HG02610 (cell line): ENCODE measurements around the gene PRKCH.

Experiments
- ATAC-seq: cut with Tn5 transposase; IDR thresholded peaks from one replicate; pipeline ENCODE4 v1.9.1; 2021; ENCODE audit warnings: mild to moderate bottlenecking, moderate library complexity; ENCODE audit not compliant: unreplicated experiment

PRKCH gene

DNA sequence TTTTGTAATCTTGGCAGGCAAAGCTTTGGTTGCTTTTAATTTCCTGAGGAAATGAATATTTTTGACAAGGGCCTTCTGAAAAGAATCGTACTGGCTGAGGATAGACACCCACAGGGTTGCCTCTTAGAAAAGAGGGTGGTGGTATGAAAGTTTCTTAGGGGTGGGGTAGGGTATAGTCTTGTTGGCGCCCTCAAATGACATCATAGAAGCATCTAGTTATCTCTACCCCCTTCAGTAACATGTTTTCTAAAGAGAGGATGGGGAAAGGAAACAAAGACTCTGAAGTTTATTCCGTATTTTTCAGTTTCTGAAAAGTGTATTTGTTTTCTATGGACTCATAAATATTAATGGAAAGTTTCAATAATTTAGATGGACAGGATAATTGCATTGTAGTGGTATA, 13.7 kb downstream of the PRKCH start:
- ATAC-seq, result no peak

DNA sequence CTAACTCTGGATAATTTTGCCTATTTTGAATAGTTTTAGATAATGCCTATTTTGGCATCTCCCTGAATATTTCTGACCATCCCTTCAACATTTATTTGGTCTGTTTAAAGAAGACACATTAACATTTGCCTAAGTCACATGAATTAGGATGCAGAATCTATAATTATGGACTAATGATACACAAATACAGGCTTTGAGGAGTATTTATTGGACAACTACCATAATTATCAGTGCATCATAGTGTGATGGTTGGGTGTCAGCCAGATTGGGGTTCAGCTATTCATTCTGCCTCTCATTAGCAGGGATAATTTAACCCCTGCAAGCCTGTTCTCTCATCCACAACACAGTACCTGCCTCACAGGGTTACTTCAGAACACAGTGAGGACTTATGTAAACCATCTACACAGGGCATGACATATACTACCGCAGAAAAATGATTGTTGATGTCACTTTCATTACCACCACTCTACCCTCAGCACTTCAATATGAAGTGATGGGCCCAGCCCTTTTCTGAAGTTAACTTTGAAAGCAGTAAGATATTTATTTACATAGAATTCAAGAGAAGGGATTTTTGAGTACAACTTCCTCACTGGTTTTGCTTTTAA, 14.4 kb downstream of the PRKCH start:
- ATAC-seq, result no peak

DNA sequence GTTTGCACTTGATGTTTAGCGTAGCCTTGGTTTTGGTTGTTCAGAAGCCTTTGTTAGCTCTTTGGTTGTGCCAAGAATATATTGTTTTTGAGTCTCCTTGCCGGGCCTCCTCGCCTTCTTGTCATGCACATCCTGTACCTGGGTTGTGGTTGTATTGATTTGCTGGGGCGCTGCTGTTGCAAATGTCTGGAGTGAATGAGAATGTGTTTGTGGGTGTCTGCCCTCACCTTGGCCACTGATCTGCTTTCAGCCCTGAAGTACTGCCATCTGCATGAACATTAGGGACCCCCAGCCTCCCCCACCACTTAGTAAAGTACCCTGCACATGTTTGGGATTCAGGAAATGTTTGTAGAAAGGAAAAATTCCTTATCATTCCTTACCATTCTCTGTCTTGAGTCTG, 16.5 kb downstream of the PRKCH start:
- ATAC-seq, result no peak

DNA sequence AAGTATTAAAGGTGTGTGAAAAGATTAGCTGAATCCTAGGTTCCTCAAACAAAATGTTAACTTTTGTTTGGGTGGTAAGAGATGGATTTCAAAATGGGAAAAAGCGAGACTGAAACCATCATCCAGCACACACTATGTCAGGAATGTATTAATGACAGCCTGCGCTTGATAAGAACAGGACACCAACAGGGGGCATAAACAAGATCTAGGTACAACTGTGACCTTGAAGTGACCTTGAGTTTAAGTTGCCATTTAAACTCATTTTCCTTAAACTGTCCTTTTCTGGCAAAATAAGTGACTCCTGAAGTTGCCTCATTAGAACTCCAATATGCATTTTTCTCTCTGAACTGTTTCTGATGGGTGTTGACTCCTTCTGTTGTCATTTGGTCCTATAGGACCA, 17.1 kb downstream of the PRKCH start:
- no peak for ATAC-seq

DNA sequence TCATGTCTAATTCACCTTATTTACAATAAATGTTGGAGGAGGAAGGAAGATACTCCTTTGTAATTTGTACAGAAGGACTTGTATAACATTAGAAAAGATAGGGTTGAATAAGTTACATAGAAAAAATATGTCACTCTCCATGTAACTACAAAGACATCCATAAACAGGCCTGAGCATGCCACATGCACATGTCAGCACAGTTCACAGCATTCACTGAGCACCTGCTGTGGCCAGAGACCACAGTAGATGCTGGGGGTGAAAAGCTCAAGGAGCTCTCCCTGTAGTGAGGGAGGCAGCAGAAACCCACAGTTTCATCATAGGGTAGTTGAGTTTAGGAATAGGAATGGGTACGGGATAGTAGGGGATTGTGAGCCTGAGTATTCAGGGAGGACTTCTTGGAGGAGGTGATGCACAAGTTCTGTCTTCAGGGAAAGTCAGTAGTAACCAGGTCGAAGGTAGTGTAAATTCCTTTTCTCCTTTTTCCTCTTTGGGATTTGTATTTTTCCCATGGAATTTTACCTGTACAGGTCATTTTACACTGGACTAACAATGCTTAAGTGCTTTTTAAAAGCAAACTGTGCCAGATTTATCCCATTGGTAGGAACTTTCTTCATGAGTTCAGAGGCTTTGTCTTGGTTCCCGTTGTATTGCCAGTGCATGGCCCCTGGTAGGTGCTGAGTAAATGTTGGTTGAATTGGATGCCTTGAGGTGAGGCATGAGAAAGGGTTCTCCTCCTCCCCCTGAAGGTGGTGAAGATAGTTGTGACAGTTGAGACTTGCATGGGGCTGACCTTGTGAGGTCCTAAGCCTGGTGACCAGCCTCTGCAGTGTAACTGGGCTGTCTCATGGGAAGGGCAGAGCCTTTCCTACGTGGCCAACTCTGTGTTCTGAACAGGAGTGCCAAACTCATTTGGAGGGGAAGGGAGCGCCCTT, 20.2 kb downstream of the PRKCH start:
- ATAC-seq, result peak; percentile 29

DNA sequence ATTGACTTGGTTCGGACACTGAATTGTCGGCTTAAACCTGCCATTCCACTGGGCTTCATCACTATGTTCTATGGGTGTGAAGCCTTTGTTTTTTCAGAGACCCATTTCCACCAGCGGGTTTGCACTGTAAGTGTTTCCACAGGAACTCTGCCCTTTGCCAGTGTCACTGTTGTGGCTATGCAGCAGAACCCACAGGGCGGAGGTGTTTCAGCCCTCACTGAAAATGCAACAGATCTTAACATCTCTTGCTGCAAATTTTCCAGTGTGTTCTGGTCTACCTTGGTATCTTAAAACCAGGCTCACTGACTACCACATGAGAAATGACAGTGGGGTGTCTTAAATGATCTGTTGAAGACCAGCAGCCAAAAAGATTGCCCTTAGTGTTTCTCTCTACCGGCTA, 21.1 kb downstream of the PRKCH start:
- ATAC-seq, result peak; percentile 52

DNA sequence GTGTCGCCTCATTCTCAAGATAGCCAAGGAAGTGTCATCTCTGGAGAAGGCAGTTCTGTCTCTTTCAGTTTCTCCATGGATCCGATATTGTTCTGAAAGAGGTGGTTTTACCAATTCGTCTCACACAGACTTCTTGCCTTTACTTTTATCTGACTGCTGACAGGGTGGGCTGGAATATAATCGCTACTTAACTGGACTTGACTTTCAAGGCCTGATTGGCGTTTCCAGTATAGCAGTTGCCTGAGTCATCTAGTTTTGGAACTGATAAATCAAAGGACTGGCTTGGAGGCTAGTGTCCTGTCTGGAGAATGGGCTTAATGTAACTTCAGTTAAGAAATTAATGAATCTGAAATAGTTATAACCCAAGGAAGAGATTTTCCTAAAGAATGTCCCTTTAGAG, 21.6 kb downstream of the PRKCH start:
- ATAC-seq, result peak; percentile 37

DNA sequence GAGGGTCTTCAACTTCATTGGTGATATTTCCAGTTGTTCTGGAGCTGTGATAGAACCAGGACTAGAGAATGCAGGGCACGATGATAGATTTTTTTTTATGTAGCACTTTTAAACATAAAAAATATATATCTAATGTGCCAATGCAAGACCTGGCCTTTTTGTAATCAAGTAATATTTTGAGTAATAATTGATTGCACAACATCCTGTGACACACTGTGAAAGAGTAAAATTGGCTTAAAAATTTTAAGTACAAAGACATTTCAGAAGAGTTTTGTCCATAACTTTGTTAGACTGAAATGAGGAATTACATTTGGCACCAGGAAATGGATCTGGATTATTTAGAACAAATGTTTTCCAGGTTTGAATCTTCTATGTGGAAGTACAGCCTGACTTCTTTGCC, 22.1 kb downstream of the PRKCH start:
- ATAC-seq, result no peak

DNA sequence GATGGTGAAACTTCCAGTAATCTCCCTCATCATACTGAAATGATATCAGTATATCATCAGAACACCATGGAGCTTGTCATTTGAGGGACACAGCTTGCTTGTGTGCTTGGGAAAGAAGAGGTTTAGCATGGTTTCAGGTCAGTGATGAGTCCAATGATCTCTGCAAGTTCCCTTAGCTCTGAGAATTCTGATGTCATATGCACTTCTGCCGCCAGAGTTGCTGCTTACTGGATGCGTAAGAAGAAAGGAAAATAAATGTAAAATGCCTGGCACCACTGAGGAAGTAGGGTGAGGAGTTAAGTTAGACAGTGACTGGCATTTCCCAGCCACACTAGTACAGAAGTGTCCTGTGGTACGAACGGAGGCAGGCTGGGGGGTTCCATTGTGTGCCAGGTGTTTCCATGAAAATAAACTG, 22.6 kb downstream of the PRKCH start:
- ATAC-seq, result no peak

DNA sequence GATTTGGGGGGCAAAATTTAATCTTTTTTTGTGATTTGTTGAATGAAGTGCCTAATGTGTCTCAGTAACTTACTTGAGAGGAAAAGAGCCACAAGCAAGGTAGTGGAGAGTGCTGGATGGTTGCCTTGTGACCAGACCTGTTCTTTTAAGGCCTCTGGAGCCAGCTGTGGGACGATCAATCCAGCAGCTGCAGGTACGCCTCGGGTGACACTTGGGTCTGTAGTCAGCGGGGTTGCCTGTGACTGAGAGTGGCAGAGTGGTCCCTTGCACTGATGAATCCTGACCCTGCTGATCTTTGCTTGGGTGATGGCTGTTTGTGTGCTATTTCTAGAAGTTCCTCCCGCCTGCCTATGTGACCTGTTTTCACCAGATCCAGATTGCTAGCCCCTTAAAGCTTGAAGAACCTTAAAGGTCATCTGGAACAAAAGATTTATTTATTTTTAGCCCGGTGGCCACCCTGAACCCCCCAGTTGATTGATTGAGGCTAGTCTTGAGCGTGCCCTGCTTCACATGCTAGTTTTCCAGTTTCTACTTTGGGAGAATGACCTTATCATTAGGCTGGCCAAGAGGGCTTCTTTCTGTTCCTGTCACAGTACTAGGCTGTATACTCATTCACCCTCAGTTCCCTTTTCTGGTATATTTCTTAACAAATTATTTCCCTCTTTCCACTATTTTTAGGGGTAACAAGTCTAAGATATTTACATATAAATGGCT, 23.2 kb downstream of the PRKCH start:
- ATAC-seq, result no peak

DNA sequence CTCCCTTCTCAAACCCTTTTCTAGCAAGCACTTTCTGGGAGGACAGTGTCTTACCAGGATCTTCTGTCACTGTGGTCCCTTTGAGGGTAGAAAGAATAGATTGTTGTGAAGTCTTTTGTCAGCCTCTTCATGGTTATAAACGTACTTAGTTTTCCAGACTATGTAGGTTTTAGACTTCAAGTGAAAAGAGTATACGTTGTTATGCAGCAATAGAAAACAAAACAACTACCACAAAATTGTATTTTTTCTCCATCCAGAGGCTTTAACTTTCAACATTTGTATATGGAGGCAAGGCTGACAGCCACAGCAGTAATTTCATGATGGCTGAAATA, 23.7 kb downstream of the PRKCH start:
- ATAC-seq, result no peak

DNA sequence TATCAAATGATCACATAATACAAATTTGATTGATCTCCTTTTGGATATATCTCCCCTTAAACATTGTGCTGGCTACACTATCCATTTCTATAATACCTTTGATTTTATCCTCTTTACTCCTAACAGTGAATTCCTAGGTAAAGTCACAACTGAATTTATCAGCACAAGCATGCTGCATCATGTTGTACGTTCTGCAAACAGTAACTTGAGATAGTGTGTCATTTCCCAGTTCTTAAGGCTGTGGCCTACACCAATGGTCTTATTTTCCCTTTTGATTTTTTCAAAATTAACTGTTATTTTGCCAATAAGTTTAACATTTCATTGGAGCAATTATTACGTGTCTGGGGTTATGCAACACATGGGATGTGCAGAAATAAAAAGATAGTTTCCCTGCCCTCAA, 24.8 kb downstream of the PRKCH start:
- ATAC-seq, result no peak

DNA sequence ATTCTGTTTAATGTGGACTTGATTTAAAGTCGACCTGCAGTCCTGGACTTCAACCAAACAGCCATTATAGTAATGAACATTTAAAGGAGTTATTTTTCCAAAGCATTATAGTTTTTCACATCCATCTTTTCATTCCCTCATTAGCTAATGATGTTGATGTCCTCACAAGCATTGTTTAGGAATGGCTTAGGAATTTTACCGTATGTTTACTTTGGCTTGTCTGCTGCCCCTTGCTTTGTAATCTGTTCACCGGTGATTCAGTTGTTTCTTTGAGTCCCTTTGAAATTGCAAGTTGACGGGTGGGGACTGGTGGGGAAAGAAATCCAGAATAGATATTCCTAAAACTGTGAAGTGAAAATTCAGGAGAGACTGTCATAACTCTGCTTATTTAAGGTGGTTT, 25.4 kb downstream of the PRKCH start:
- no peak for ATAC-seq

DNA sequence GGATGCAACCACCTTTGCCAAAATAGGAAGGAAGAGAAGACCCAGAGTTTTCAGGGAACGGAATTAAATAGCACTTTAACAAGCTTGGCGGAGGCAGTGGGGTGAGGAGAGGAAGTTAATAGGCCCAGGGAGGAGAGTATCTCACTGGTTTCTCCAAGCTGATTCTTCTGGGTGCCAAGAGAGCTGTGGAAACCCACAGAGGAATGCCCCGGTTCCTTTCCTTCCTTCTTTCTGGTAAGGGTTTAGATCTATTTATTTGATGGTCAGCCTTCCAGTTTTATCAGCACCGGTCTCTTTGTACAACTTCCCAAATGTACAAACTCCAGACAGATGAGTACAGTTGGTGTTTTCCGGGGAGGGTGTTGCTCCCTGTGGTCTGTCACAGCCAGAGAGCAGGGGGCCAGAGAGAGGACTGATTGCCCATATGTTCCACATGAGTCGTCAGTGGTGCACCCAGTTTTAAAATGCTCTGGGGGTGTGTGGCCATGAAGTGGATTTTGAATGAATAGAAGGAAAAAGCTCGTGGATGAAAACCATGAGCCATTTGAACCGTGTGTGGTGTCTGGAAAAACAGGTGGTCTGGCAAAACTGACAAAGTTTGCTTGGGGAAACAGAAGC, 26.6 kb downstream of the PRKCH start:
- ATAC-seq, result no peak

DNA sequence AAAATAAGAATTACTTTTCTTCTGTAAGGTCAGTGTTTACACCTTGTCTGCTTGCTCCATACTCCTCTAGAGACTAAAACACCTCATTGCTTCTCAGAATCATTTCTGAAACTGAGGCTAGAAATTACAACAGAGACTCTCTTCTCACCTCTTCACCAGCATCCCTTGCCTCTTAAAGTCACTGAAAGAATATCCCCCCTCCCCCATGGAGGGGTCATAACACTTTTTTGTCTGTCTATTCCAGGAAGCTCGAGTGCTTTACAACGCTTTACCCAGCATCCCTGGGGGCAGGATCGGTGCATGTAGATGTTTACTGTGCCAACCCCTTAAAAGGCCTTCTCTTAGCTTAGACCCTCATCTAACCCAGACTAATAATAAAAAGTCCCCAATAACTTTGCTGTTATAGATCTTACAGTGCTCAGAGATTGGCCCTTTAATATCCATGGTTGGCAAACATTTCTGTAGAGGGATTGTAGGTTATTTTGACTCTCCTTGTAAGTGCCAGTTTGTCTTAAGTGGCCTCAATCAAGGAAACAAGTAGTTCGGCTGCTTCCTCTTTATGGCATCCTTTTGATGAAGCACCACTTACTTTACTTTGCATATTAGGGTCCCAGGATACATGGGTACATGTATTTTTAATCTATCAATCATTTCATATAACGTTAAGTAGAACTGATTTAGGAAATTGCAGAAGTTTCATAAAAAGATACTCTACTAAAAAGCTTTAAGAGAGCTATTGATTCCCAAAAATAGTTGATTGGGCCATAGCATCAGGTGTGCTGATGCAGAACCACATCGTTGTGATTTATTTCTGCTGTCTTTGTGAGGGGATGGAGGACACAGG, 29.3 kb downstream of the PRKCH start:
- peak; percentile 41 for ATAC-seq

DNA sequence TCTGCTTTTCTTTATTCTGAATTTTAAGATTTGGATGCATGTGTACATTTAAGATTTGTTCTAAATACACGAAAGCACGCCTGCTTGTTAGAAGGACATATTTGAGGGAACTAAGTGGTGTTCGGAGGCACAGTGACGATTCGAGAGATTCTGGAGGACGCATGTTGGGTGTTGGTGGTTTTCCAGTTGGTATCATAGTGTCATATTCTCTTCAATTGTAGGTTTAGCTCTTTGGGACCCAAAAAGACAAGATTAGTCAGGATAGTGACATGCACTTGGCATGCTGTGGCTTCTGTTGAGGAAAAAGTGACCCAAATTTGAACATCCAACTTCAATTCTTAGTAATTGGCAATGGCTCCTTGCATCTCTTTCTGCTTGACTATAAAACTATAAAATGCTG, 30.1 kb downstream of the PRKCH start:
- ATAC-seq, result no peak

DNA sequence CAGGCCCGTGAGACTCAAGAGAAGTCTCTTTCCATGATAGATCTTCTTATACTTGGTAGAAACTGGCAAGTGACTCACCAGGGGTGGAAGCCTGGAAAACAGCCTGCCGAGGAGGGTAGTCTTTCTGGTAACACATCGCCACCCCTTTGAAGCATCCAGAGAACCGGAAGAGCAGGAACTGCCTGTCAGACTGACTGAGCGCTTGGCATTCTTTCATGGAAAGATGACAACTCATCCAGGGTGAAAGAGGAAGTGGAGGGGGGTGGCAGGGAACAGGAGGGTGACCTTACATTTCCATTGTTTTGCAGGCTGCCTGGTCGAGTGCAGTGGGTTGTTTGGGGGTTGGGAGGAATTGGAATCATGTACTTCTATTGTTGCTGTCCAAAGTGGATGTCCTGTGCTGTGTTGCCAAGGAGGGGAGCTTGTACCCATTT, 34.5 kb downstream of the PRKCH start:
- no peak for ATAC-seq

DNA sequence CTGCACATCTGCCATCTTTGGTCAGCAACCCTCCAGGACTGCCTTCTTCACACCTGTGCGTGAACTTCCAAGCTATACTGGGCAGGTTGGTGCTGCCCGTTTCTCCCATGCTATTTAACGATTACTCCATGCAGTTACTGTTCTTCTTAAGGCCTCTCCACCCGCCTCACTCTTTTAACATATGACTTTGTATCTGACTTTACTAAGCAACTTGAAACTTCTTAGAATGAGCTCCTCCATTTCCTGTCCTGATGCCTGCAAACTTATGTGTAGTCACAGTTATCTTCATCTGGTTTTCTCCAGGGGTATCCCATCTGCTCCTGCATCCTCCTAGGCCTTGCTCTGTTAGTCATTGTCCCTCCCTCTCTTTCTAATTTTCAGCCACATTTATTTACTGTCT, 35.7 kb downstream of the PRKCH start:
- ATAC-seq, result no peak

DNA sequence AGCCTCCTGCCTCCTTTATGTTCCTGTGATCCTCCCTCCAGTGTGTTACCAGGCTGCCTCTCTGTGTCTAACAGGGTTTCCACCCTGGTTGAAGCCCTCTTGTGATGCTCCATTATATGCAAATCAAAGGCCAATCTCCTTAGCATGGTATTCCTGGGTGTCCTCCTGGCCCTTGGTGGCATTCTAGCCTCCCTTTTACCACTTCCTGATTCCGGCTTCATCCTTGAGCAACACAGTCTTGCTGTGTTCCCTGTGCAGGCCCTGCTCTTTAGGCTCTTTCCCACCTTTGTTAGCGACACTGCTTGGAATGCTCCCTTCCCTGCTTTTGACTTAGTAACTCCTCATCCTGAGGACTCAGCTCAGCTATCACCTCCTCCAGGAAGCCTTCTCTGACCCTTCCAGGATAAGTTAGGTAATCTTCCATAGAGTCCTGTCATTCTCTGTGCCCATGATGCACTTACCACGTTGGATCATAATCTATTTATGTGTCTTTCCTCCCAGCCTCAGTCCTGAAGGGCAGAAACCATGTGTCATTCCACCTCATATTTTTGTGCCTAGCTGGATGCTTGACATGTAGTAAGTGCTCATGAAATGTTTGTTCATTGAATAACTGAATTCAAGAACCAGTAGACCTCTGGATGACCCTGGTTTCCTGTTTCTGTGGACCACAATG, 37.3 kb downstream of the PRKCH start:
- ATAC-seq, result peak; percentile 41
